ENCODE results near the gene NBAS.

NBAS gene

DNA sequence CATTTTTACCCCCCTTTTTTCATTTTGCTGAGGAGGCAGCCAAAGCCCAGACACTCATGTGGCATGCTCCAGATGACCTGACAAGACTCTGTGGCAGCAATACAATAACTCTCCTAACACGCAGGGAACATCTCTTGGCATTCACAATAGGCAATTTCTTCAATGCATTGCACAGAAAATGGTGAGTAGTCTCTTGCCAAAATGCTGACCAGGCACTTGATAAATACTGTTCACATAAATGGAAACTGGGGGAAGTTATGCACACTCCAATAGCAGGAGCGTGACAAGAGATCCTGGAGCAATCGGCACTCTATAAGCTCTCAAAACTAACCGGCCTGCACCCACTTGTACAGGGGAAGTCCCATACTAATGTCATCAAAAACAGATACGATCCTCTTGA lies 66.3 kb downstream of the NBAS start:
- no peak overlapping the region for H3K9ac ChIP-seq (ENCODE audit: low read depth, low read length)
- H3K27ac ChIP-seq (ENCODE audit: low read depth, low read length): no peak overlapping the region
- no peak overlapping the region for H3K4me3 ChIP-seq (ENCODE audit: low read depth, low read length)
- no peaks in the 10 kb centered on the region for H3K36me3 ChIP-seq (ENCODE audit: control insufficient read depth, insufficient read depth, low read length)
- no peaks in the 10 kb centered on the region for H3K27me3 ChIP-seq (ENCODE audit: control insufficient read depth, insufficient read depth, low read length)
- H3K4me1 ChIP-seq (ENCODE audit: control insufficient read depth, insufficient read depth, low read length): no peaks in the 10 kb centered on the region
- H3K9me3 ChIP-seq (ENCODE audit: control insufficient read depth, insufficient read depth, low read length): no peaks in the 10 kb centered on the region; the same call in 1 of the 2 replicates

DNA sequence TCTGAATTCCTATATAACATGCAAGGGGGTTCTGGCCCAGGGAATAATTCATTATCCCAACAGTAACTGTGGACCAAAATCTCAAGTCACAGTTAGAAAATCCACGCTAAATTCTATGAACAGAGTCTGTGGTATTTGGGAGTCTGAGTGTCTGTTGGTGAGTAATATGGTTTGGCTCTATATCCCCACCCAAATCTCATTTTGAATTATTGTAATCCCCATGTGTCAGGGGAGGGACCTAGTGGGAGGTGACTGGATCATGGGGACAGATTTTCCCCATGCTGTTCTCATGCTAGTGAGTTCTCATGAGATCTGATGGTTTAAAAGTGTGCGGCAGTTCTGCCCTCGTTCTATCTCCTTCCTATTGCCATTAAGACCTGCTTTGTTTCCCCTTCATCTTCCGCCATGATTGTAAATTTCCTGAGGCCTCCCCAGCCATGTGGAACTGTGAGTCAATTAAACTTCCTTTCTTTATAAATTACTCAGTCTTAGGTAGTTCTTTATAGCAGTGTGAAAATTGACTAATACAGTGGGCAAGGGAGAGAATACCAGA lies 68.3 kb downstream of the NBAS start:
- no peaks in the 10 kb centered on the region for H3K27me3 ChIP-seq (ENCODE audit: control insufficient read depth, insufficient read depth, low read length)
- H3K4me3 ChIP-seq (ENCODE audit: low read depth, low read length): no peak overlapping the region
- H3K27ac ChIP-seq (ENCODE audit: low read depth, low read length): no peak overlapping the region
- H3K36me3 ChIP-seq (ENCODE audit: control insufficient read depth, insufficient read depth, low read length): no peaks in the 10 kb centered on the region
- no peaks in the 10 kb centered on the region for H3K9me3 ChIP-seq (ENCODE audit: control insufficient read depth, insufficient read depth, low read length)
- no peak overlapping the region for H3K9ac ChIP-seq (ENCODE audit: low read depth, low read length)
- H3K4me1 ChIP-seq (ENCODE audit: control insufficient read depth, insufficient read depth, low read length): no peaks in the 10 kb centered on the region

DNA sequence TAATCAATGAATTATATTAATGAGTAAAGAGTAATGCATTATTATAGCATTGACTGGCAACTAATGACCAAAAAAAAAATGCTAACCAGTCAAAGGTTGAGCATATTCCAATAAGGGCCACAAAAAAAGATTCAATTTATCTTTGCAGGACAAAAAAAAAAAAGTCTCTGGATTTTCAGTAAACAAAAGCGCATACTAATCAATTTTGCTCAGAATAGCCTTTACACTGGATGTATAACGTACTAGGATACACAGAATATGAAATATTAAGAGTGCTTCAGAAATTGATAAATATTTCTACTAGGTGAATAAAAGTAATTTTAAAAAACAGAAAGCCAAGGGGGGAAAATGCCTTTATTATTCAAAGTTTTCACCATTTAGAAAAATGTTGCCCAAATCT lies 74.4 kb downstream of the NBAS start:
- no peak overlapping the region for H3K4me3 ChIP-seq (ENCODE audit: low read depth, low read length)
- 0 out of 2 replicates have a peak, but pooled peaks cover 5% of the 10 kb centered on the region for H3K36me3 ChIP-seq (ENCODE audit: control insufficient read depth, insufficient read depth, low read length)
- no peaks in the 10 kb centered on the region for H3K9me3 ChIP-seq (ENCODE audit: control insufficient read depth, insufficient read depth, low read length)
- H3K9ac ChIP-seq (ENCODE audit: low read depth, low read length): no peak overlapping the region
- H3K4me1 ChIP-seq (ENCODE audit: control insufficient read depth, insufficient read depth, low read length): no peaks in the 10 kb centered on the region
- no peaks in the 10 kb centered on the region for H3K27me3 ChIP-seq (ENCODE audit: control insufficient read depth, insufficient read depth, low read length)
- no peak overlapping the region for H3K27ac ChIP-seq (ENCODE audit: low read depth, low read length)

DNA sequence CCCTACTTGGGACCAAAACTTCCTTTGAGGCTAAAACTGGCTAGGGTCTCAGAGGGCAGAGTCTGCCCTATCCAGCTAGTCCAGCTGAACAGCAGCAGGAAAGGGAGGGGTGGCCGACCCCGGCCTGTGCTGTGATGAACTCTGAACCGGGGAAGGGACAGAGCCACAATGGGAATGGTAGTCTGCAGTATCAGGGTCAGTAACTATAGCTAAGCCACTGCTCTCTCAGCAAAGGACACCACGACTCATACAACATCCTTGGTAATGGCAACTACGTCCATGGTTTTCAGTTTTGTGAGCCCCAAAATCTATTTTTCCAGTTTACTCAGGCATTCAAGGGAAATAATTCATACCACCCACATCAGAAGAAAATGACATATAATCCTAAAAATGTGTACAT lies 75.2 kb downstream of the NBAS start:
- Histone ChIP-seq H3K4me3 (ENCODE audit: low read depth, low read length) (no peak overlapping the region), H3K36me3 (ENCODE audit: control insufficient read depth, insufficient read depth, low read length) (0 out of 2 replicates have a peak, but pooled peaks cover 5% of the 10 kb centered on the region), H3K27me3 (ENCODE audit: control insufficient read depth, insufficient read depth, low read length) (no peaks in the 10 kb centered on the region), H3K27ac (ENCODE audit: low read depth, low read length) (no peak overlapping the region), H3K9me3 (ENCODE audit: control insufficient read depth, insufficient read depth, low read length) (no peaks in the 10 kb centered on the region), H3K9ac (ENCODE audit: low read depth, low read length) (no peak overlapping the region), H3K4me1 (ENCODE audit: control insufficient read depth, insufficient read depth, low read length) (no peaks in the 10 kb centered on the region)

DNA sequence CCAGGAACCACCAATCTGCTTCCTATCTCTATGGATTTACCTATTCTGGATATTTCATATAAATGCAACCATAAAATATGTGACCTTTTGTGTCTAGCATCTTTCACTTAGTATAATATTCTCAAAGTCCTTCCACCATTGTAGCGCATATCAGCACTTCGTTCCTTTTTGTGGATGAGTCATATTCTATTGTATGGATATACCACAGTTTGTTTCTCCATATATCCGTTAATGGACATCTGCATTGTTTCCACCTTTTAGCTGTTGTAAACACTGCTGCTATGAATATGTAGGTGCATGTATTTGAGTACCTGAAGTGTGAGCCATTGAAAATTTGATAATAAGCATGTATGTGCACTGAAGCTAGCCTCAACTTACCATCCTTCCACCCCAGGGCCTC lies 80.1 kb downstream of the NBAS start:
- Histone ChIP-seq H3K27ac (ENCODE audit: low read depth, low read length) (no peak overlapping the region), H3K9me3 (ENCODE audit: control insufficient read depth, insufficient read depth, low read length) (no peaks in the 10 kb centered on the region), H3K4me3 (ENCODE audit: low read depth, low read length) (no peak overlapping the region), H3K9ac (ENCODE audit: low read depth, low read length) (no peak overlapping the region), H3K27me3 (ENCODE audit: control insufficient read depth, insufficient read depth, low read length) (no peaks in the 10 kb centered on the region), H3K36me3 (ENCODE audit: control insufficient read depth, insufficient read depth, low read length) (no peaks in the 10 kb centered on the region), H3K4me1 (ENCODE audit: control insufficient read depth, insufficient read depth, low read length) (no peaks in the 10 kb centered on the region)

DNA sequence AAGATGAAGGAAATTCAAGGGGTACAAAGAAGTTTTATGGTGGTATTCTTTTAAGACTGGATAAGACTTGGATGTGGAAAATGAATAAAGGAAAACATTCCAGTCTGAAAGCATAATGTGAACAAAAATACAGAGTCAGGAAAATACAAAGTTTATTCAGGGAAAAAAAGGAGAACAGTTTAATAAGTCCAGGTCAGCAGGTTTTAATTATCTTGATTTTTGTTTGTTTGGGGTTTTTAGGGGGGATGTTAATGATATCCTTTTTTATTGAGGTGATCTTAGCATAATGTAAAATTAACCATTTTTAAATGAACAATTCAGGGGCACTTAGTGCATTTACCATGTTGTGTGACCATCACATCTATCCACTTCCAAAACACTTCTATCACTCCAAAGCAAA lies 80.6 kb downstream of the NBAS start:
- Histone ChIP-seq H3K9ac (ENCODE audit: low read depth, low read length) (no peak overlapping the region), H3K27me3 (ENCODE audit: control insufficient read depth, insufficient read depth, low read length) (no peaks in the 10 kb centered on the region), H3K27ac (ENCODE audit: low read depth, low read length) (no peak overlapping the region), H3K36me3 (ENCODE audit: control insufficient read depth, insufficient read depth, low read length) (no peaks in the 10 kb centered on the region), H3K9me3 (ENCODE audit: control insufficient read depth, insufficient read depth, low read length) (no peaks in the 10 kb centered on the region), H3K4me1 (ENCODE audit: control insufficient read depth, insufficient read depth, low read length) (no peaks in the 10 kb centered on the region), H3K4me3 (ENCODE audit: low read depth, low read length) (no peak overlapping the region)

DNA sequence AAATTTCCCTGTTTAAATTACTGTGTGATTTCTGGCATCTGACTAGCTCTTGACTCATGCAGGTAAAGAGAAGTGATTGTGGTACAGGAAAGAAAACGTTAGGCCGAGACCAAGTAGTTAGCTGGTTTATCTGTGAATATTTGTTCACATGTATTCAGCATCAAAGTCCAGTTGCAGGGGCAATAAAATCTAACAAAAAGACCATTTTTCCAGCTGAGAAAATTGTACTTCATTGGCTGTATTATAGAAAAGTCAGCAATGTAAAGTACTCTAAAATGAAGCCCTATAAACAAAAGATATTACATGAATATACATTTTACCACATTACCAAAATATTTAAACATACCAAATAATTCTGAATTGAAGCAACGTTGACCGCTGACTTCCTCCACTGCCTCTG lies 88.3 kb downstream of the NBAS start:
- H3K27me3 ChIP-seq (ENCODE audit: control insufficient read depth, insufficient read depth, low read length): no peaks in the 10 kb centered on the region
- H3K9me3 ChIP-seq (ENCODE audit: control insufficient read depth, insufficient read depth, low read length): no peaks in the 10 kb centered on the region
- no peak overlapping the region for H3K4me3 ChIP-seq (ENCODE audit: low read depth, low read length)
- H3K9ac ChIP-seq (ENCODE audit: low read depth, low read length): no peak overlapping the region
- H3K27ac ChIP-seq (ENCODE audit: low read depth, low read length): no peak overlapping the region
- H3K36me3 ChIP-seq (ENCODE audit: control insufficient read depth, insufficient read depth, low read length): peaks cover 19% of the 10 kb centered on the region
- H3K4me1 ChIP-seq (ENCODE audit: control insufficient read depth, insufficient read depth, low read length): no peaks in the 10 kb centered on the region

DNA sequence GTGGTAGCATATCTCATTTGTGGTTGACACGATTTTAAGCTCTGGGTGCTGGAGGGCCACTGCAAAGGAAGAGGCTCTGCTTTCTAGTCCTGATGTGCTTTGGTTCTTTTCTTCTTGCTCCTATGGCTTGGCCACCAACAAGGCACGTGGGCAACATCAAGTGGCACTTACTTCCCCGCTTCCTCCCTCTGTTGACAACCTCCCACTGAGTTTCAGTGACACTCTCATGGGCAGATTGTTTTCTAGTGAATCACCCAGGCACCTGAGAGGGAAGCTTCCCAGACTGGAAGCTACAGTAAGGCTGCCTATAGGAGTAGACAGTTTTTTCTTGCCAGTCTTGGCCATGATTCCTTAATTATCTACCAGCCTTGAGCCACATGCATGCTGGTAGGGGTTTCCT lies 89.0 kb downstream of the NBAS start:
- H3K9ac ChIP-seq (ENCODE audit: low read depth, low read length): no peak overlapping the region
- H3K4me3 ChIP-seq (ENCODE audit: low read depth, low read length): no peak overlapping the region
- H3K36me3 ChIP-seq (ENCODE audit: control insufficient read depth, insufficient read depth, low read length): peaks cover 26% of the 10 kb centered on the region
- H3K4me1 ChIP-seq (ENCODE audit: control insufficient read depth, insufficient read depth, low read length): no peaks in the 10 kb centered on the region
- H3K27ac ChIP-seq (ENCODE audit: low read depth, low read length): no peak overlapping the region
- H3K9me3 ChIP-seq (ENCODE audit: control insufficient read depth, insufficient read depth, low read length): no peaks in the 10 kb centered on the region
- no peaks in the 10 kb centered on the region for H3K27me3 ChIP-seq (ENCODE audit: control insufficient read depth, insufficient read depth, low read length)

DNA sequence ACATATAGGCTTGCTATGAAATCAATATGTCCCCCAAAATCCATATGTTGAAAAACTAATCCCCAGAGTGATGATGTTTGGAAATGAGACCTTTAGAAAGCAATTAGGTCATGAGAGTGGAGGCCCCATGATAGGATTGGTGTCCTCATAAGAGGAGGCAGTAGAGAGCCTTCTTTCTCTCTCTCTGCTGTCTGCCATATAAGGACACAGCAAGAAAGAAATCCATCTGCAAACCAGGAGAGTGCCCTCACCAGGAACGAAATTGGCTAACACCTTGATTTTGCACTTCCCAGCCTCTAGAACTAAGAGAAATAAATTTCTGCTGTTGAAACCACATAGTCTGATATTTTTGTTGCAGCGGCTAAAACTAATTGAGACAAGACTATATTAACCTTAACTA lies 89.5 kb downstream of the NBAS start:
- no peak overlapping the region for H3K27ac ChIP-seq (ENCODE audit: low read depth, low read length)
- no peak overlapping the region for H3K4me3 ChIP-seq (ENCODE audit: low read depth, low read length)
- peaks cover 29% of the 10 kb centered on the region for H3K36me3 ChIP-seq (ENCODE audit: control insufficient read depth, insufficient read depth, low read length)
- no peak overlapping the region for H3K9ac ChIP-seq (ENCODE audit: low read depth, low read length)
- H3K9me3 ChIP-seq (ENCODE audit: control insufficient read depth, insufficient read depth, low read length): no peaks in the 10 kb centered on the region
- no peaks in the 10 kb centered on the region for H3K4me1 ChIP-seq (ENCODE audit: control insufficient read depth, insufficient read depth, low read length)
- no peaks in the 10 kb centered on the region for H3K27me3 ChIP-seq (ENCODE audit: control insufficient read depth, insufficient read depth, low read length)

DNA sequence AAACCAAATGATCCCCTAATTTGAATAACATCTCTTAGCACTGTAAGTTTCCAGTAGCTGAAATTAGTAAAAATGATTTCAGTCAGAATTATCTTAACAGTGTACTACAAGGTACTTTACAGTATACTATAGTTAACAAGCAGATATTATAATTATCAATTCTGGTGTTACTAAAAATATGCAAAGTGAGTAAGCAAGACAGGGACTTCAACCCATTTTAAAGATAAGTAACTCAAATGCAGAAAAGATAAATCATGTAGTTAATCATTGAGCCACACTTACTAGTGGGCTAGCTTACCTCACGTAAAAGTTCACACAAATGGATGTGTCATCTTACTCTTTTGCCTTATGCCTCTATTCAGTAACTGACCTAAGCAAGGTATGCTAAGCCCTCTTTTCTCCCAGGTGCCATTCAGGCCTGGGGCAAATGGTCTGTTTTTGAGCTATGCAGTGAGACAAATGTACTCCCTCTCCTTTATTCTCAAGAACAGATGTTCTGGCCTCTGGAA lies 101.0 kb downstream of the NBAS start:
- H3K9ac ChIP-seq (ENCODE audit: low read depth, low read length): no peak overlapping the region
- peaks cover 16% of the 10 kb centered on the region; the same call in 1 of the 2 replicates for H3K36me3 ChIP-seq (ENCODE audit: control insufficient read depth, insufficient read depth, low read length)
- no peaks in the 10 kb centered on the region for H3K27me3 ChIP-seq (ENCODE audit: control insufficient read depth, insufficient read depth, low read length)
- no peaks in the 10 kb centered on the region for H3K9me3 ChIP-seq (ENCODE audit: control insufficient read depth, insufficient read depth, low read length)
- no peaks in the 10 kb centered on the region for H3K4me1 ChIP-seq (ENCODE audit: control insufficient read depth, insufficient read depth, low read length)
- H3K4me3 ChIP-seq (ENCODE audit: low read depth, low read length): no peak overlapping the region
- H3K27ac ChIP-seq (ENCODE audit: low read depth, low read length): no peak overlapping the region

DNA sequence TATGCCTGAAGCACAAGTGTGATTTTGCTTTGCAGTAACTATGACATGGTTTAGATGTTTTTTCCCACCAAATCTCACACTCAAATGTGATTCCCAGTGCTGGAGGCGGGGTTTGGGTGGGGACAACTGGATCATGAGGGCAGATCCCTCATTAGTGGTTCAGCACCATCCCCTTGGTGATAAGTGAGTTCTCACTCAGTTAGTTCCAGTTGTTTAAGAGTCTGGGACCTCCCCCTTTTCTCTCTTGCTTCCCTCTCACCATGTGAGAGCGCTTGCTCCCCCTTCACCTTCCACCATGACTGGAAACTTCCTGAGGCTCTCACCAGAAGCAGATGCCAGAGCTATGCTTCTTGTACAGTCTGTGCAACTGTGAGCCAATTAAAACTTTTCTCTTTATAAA lies 102.9 kb downstream of the NBAS start:
- Histone ChIP-seq H3K9ac (ENCODE audit: low read depth, low read length) (no peak overlapping the region), H3K36me3 (ENCODE audit: control insufficient read depth, insufficient read depth, low read length) (peaks cover 15% of the 10 kb centered on the region; the same call in 1 of the 2 replicates), H3K9me3 (ENCODE audit: control insufficient read depth, insufficient read depth, low read length) (no peaks in the 10 kb centered on the region), H3K4me1 (ENCODE audit: control insufficient read depth, insufficient read depth, low read length) (no peaks in the 10 kb centered on the region), H3K27me3 (ENCODE audit: control insufficient read depth, insufficient read depth, low read length) (no peaks in the 10 kb centered on the region), H3K27ac (ENCODE audit: low read depth, low read length) (no peak overlapping the region), H3K4me3 (ENCODE audit: low read depth, low read length) (no peak overlapping the region)
